GM12878 (cell line): ENCODE measurements around the gene CACTIN. TPM values are rescaled to one million over a fixed set of nuclear protein-coding genes. Genes with fewer than 3 reads are reported as not detected.
A peak's percentile ranks its signal among the peaks of the same experiment; 100 is the strongest.

Source experiments
- ATAC-seq: fragments of 200-7000 bp; cut with Tn5 transposase; 3 replicates; pipeline ENCODE4 v1.9.1; 2020; ENCODE audit warnings: mild to moderate bottlenecking, moderate library complexity
- BruUV-seq: library from RNA; stranded (reverse); fragments of 400-500 nt; replicated peaks from 2 replicates; lab custom pipeline; 2021; lab: Mats Ljungman, UMichigan
- CTCF ChIA-PET: fragments of 300-600 bp; sonication (Branson Sonifier 250); formaldehyde crosslinking; extraction: SDS; loops from one replicate; lab custom pipeline; 2021; ENCODE audit warnings: inconsistent platforms; lab: Yijun Ruan, JAX
- POLR2A ChIA-PET: fragments of 350-600 bp; formaldehyde crosslinking; extraction: SDS; loops from one replicate; lab custom pipeline; 2021; ENCODE audit warnings: inconsistent platforms; lab: Charles Lee
- RAD21 ChIA-PET: fragments of 300-600 bp; sonication (Branson Sonifier 250); formaldehyde crosslinking; loops from one replicate; lab custom pipeline; 2023; ENCODE audit warnings: antibody characterized with exemption; ENCODE audit not compliant: unreplicated experiment; lab: Charles Lee
- SMC1A ChIA-PET: fragments of 300-600 bp; sonication (Branson Sonifier 250); formaldehyde crosslinking; loops from one replicate; lab custom pipeline; 2023; ENCODE audit not compliant: unreplicated experiment, uncharacterized antibody; lab: Charles Lee
- DNase-seq: peaks from one replicate; pipeline ENCODE4 v3.0.0-alpha.2; 2011; ENCODE audit warnings: low read depth, low spot score
- FAIRE-seq: peaks from 3 replicates; lab custom pipeline; 2011; peaks lifted over from hg19 to GRCh38; lab: Jason Lieb, UNC
- H2AFZ ChIP-seq: 2 replicates; pipeline ENCODE4 v1.6.0; 2011; ENCODE audit warnings: low read depth, low read length, control low read depth; ENCODE audit not compliant: control insufficient read depth
- H3K27ac ChIP-seq: 2 replicates; pipeline ENCODE4 v1.5.1; 2011; ENCODE audit warnings: control low read depth; ENCODE audit not compliant: control insufficient read depth, insufficient read depth
- H3K27me3 ChIP-seq, 2 experiments: replicated peaks in 1 of 2; 2 replicates each; pipeline versions ENCODE4 v1.6.0 to v1.6.1; 2011; ENCODE audit warnings: low read length in 1 of 2; ENCODE audit not compliant: control insufficient read depth in 2 of 2, insufficient read depth in 2 of 2
- H3K36me3 ChIP-seq, 2 experiments: 2 replicates each; pipeline ENCODE4 v1.5.1; 2011; ENCODE audit warnings: low read length in 1 of 2; ENCODE audit not compliant: control insufficient read depth in 2 of 2, insufficient read depth in 2 of 2
- H3K4me1 ChIP-seq: 2 replicates; pipeline ENCODE4 v1.6.1; 2011; ENCODE audit warnings: mild to moderate bottlenecking, low read length, moderate library complexity, mixed read lengths; ENCODE audit not compliant: control insufficient read depth, insufficient read depth
- H3K4me2 ChIP-seq: 2 replicates; pipeline ENCODE4 v1.6.0; 2011; ENCODE audit warnings: control low read depth; ENCODE audit not compliant: control insufficient read depth, insufficient read depth
- H3K4me3 ChIP-seq: fragments of 200-600 bp; sonication (generic); 2 replicates; pipeline ENCODE4 v1.5.1; 2016
- H3K79me2 ChIP-seq: 2 replicates; pipeline ENCODE4 v1.6.0; 2011; ENCODE audit warnings: low read length; ENCODE audit not compliant: control insufficient read depth, insufficient read depth
- H3K9ac ChIP-seq: 2 replicates; pipeline ENCODE4 v1.8.0; 2011; ENCODE audit warnings: low read length, control low read depth, mixed read lengths; ENCODE audit not compliant: control insufficient read depth, insufficient read depth
- H3K9me3 ChIP-seq: replicated peaks from 3 replicates; pipeline ENCODE4 v1.5.1; 2011; ENCODE audit warnings: mild to moderate bottlenecking, low read length; ENCODE audit not compliant: control insufficient read depth, insufficient read depth
- H4K20me1 ChIP-seq: 2 replicates; pipeline ENCODE4 v1.6.0; 2011; ENCODE audit not compliant: control insufficient read depth, insufficient read depth
- IKZF2 ChIP-seq, 2 experiments: fragments of 450-650 bp; IDR thresholded peaks; 2 replicates each; pipeline ENCODE4 v1.6.1; 2017; ENCODE audit warnings: mild to moderate bottlenecking in 2 of 2, moderate library complexity in 2 of 2
- TCF7 ChIP-seq: IDR thresholded peaks from 2 replicates; pipeline ENCODE4 v1.6.1; 2014; ENCODE audit warnings: antibody characterized with exemption, borderline replicate concordance
- ZNF207 ChIP-seq: fragments of 450-650 bp; IDR thresholded peaks from 2 replicates; pipeline ENCODE4 v1.6.1; 2014; ENCODE audit warnings: antibody characterized with exemption, mild to moderate bottlenecking, borderline replicate concordance
- ZSCAN29 ChIP-seq: fragments of 450-650 bp; IDR thresholded peaks from 2 replicates; pipeline ENCODE4 v1.6.1; 2017; ENCODE audit warnings: mild to moderate bottlenecking, moderate library complexity
- WGBS: methylation state at CpG from one replicate; pipeline ENCODE4 v1.1.6; 2016; ENCODE audit warnings: low lambda C conversion rate; ENCODE audit not compliant: insufficient replicate concordance, insufficient coverage; ENCODE audit errors: missing lambda C conversion rate; 5-methylcytosine and 5-hydroxymethylcytosine counted together
- in situ Hi-C: fragments of 300-500 bp; cut with MboI; formaldehyde crosslinking; loops from 9 replicates; pipeline ENCODE4 v1.14.3; 2018; ENCODE audit warnings: mixed read lengths
- intact Hi-C: fragments of 100-400 bp; cut with micrococcal nuclease; formaldehyde crosslinking; loops from one replicate; pipeline ENCODE4 v1.14.2; 2022; ENCODE audit not compliant: unreplicated experiment
- polyA plus RNA-seq, 11 experiments: library from polyadenylated mRNA; depleted of rRNA in 4 of 11; unstranded in 6 of 11; stranded (reverse) in 5 of 11; fragments of >200 nt; fragmentation: Nextera tagmentation in 4 of 11; fragmentation: Illumina TruSeq in 1 of 11; extraction: Ambion mirVana in 4 of 11; extraction: Trizol in 1 of 11; gene quantifications; 1 replicate in 1 of 11; 2 replicates in 10 of 11; pipeline versions ENCODE4 v1.2.1 to v1.2.3, GENCODE V29; 2011 to 2016; ENCODE audit warnings: inconsistent platforms in 2 of 11, missing spikeins in 2 of 11, low read depth in 1 of 11
- total RNA-seq, 4 experiments: library from RNA; depleted of rRNA in 3 of 4; stranded (reverse); fragments of >200 nt in 3 of 4; fragmentation: Illumina TruSeq in 1 of 4; extraction: Trizol in 1 of 4; gene quantifications; 2 replicates each; pipeline versions ENCODE4 v1.2.1 to v1.2.3, GENCODE V29; 2013 to 2021
- TF ChIP-seq, protein P1 (sequence below): fragments of 450-650 bp; IDR thresholded peaks from 2 replicates; pipeline ENCODE4 v1.6.1; 2018; ENCODE audit warnings: borderline replicate concordance, mild to moderate bottlenecking; ENCODE audit not compliant: partially characterized antibody
- TF ChIP-seq, protein P2 (sequence below): fragments of 450-650 bp; IDR thresholded peaks from 2 replicates; pipeline ENCODE4 v1.6.1; 2016; ENCODE audit warnings: mild to moderate bottlenecking
- TF ChIP-seq, protein P3 (sequence below): fragments of 450-650 bp; IDR thresholded peaks from 2 replicates; pipeline ENCODE4 v1.6.1; 2017; ENCODE audit warnings: mild to moderate bottlenecking, moderate library complexity
- TF ChIP-seq, protein P4 (sequence below): IDR thresholded peaks from 2 replicates; pipeline ENCODE4 v1.6.1; 2012; ENCODE audit warnings: low read depth, low read length, improper control_type of control experiment
- TF ChIP-seq, protein P5 (sequence below): fragments of 450-650 bp; IDR thresholded peaks from 2 replicates; pipeline ENCODE4 v1.6.1; 2016; ENCODE audit warnings: mild to moderate bottlenecking, moderate library complexity, borderline replicate concordance

CACTIN gene
- total and polyA plus RNA-seq, 10 of the 15 experiments (the other 5 are each of a cell fraction or from before 2014, with no cell fraction given) = 0.40 to 31.4 (median 12.5) TPM

DNA sequence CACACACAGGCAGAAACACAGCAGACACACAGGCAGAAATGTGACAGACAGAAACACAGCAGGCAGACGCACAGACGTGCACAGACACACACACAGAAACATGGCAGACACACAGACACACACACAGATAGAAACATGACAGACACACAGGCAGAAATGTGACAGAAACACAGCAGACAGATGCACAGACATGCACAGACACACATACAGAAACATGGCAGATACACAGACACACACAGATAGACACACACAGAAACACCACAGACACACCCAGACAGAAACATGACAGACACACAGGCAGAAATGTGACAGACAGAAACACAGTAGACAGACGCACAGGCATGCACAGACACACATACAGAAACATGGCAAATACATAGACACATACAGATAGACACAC is 21.2 kb downstream of the CACTIN start:
- Histone ChIP-seq H3K4me3 (no peak overlapping the region), H2AFZ (peak overlapping the region; percentile 28), H3K27me3 (no peaks in the 10 kb centered on the region), H3K9me3 (no peaks in the 10 kb centered on the region), H3K79me2 (no peaks in the 10 kb centered on the region), H3K9ac (no peak overlapping the region), H4K20me1 (no peaks in the 10 kb centered on the region), H3K36me3 (no peaks in the 10 kb centered on the region), H3K27ac (no peak overlapping the region), H3K4me2 (peak overlapping the region; percentile 15; the same call in 1 of the 2 replicates), H3K4me1 (peaks cover 12% of the 10 kb centered on the region)
- BruUV-seq = no TSS peak
- ChIA-PET RAD21 (interaction anchor here (0.6 to 1.4 kb wide), 2 partner anchors 17 to 51 kb away, joined by 3 read pairs; no protein-coding TSS in a partner anchor), CTCF (interaction anchor here (1.5 kb wide), 2 partner anchors 18 to 60 kb away, joined by 3 to 4 read pairs; no protein-coding TSS in a partner anchor), POLR2A (interaction anchor here (1.3 kb wide), 1 partner anchor 14 kb away, joined by 3 read pairs; no protein-coding TSS in a partner anchor), SMC1A (no interaction called here)
- intact Hi-C loops (loop anchor here (5.0 kb wide), 1 partner anchor 33 kb away; the partner anchor contains the start of gene HMG20B), in situ Hi-C loops (no loop called here)
- 33% methylated on average over 3 of the region's 3 CpGs for WGBS
- DNase-seq = no peak
- peak; percentile 75 for FAIRE-seq
- no peak for ATAC-seq
- TF ChIP-seq IKZF2 (IDR thresholded peaks at IDR 0.05) (no peak), ZNF207 (no peak), TCF7 (no peak), ZSCAN29 (no peak)
- TF ChIP-seq, protein P1, sequence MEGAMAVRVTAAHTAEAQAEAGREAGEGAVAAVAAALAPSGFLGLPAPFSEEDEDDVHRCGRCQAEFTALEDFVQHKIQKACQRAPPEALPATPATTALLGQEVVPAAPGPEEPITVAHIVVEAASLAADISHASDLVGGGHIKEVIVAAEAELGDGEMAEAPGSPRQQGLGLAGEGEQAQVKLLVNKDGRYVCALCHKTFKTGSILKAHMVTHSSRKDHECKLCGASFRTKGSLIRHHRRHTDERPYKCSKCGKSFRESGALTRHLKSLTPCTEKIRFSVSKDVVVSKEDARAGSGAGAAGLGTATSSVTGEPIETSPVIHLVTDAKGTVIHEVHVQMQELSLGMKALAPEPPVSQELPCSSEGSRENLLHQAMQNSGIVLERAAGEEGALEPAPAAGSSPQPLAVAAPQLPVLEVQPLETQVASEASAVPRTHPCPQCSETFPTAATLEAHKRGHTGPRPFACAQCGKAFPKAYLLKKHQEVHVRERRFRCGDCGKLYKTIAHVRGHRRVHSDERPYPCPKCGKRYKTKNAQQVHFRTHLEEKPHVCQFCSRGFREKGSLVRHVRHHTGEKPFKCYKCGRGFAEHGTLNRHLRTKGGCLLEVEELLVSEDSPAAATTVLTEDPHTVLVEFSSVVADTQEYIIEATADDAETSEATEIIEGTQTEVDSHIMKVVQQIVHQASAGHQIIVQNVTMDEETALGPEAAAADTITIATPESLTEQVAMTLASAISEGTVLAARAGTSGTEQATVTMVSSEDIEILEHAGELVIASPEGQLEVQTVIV = no peak
- TF ChIP-seq, protein P2, sequence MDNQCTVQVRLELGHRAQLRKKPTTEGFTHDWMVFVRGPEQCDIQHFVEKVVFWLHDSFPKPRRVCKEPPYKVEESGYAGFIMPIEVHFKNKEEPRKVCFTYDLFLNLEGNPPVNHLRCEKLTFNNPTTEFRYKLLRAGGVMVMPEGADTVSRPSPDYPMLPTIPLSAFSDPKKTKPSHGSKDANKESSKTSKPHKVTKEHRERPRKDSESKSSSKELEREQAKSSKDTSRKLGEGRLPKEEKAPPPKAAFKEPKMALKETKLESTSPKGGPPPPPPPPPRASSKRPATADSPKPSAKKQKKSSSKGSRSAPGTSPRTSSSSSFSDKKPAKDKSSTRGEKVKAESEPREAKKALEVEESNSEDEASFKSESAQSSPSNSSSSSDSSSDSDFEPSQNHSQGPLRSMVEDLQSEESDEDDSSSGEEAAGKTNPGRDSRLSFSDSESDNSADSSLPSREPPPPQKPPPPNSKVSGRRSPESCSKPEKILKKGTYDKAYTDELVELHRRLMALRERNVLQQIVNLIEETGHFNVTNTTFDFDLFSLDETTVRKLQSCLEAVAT = 0 out of 2 replicates have a peak, but pooled peaks have one; percentile 56
- TF ChIP-seq, protein P3, sequence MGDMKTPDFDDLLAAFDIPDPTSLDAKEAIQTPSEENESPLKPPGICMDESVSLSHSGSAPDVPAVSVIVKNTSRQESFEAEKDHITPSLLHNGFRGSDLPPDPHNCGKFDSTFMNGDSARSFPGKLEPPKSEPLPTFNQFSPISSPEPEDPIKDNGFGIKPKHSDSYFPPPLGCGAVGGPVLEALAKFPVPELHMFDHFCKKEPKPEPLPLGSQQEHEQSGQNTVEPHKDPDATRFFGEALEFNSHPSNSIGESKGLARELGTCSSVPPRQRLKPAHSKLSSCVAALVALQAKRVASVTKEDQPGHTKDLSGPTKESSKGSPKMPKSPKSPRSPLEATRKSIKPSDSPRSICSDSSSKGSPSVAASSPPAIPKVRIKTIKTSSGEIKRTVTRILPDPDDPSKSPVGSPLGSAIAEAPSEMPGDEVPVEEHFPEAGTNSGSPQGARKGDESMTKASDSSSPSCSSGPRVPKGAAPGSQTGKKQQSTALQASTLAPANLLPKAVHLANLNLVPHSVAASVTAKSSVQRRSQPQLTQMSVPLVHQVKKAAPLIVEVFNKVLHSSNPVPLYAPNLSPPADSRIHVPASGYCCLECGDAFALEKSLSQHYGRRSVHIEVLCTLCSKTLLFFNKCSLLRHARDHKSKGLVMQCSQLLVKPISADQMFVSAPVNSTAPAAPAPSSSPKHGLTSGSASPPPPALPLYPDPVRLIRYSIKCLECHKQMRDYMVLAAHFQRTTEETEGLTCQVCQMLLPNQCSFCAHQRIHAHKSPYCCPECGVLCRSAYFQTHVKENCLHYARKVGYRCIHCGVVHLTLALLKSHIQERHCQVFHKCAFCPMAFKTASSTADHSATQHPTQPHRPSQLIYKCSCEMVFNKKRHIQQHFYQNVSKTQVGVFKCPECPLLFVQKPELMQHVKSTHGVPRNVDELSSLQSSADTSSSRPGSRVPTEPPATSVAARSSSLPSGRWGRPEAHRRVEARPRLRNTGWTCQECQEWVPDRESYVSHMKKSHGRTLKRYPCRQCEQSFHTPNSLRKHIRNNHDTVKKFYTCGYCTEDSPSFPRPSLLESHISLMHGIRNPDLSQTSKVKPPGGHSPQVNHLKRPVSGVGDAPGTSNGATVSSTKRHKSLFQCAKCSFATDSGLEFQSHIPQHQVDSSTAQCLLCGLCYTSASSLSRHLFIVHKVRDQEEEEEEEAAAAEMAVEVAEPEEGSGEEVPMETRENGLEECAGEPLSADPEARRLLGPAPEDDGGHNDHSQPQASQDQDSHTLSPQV = no peak
- TF ChIP-seq, protein P4, sequence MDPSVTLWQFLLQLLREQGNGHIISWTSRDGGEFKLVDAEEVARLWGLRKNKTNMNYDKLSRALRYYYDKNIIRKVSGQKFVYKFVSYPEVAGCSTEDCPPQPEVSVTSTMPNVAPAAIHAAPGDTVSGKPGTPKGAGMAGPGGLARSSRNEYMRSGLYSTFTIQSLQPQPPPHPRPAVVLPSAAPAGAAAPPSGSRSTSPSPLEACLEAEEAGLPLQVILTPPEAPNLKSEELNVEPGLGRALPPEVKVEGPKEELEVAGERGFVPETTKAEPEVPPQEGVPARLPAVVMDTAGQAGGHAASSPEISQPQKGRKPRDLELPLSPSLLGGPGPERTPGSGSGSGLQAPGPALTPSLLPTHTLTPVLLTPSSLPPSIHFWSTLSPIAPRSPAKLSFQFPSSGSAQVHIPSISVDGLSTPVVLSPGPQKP = no peak
- TF ChIP-seq, protein P5, sequence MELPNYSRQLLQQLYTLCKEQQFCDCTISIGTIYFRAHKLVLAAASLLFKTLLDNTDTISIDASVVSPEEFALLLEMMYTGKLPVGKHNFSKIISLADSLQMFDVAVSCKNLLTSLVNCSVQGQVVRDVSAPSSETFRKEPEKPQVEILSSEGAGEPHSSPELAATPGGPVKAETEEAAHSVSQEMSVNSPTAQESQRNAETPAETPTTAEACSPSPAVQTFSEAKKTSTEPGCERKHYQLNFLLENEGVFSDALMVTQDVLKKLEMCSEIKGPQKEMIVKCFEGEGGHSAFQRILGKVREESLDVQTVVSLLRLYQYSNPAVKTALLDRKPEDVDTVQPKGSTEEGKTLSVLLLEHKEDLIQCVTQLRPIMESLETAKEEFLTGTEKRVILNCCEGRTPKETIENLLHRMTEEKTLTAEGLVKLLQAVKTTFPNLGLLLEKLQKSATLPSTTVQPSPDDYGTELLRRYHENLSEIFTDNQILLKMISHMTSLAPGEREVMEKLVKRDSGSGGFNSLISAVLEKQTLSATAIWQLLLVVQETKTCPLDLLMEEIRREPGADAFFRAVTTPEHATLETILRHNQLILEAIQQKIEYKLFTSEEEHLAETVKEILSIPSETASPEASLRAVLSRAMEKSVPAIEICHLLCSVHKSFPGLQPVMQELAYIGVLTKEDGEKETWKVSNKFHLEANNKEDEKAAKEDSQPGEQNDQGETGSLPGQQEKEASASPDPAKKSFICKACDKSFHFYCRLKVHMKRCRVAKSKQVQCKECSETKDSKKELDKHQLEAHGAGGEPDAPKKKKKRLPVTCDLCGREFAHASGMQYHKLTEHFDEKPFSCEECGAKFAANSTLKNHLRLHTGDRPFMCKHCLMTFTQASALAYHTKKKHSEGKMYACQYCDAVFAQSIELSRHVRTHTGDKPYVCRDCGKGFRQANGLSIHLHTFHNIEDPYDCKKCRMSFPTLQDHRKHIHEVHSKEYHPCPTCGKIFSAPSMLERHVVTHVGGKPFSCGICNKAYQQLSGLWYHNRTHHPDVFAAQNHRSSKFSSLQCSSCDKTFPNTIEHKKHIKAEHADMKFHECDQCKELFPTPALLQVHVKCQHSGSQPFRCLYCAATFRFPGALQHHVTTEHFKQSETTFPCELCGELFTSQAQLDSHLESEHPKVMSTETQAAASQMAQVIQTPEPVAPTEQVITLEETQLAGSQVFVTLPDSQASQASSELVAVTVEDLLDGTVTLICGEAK = no peak
